ENCODE measurements around the gene DIDO1.

DIDO1 gene

GRCh38 chr20:62898093-62898964 lies 28.0 kb downstream of the DIDO1 start:
- no peak for TF ChIP-seq ZNF274 (IDR thresholded peaks at IDR 0.05; ENCODE audit: low read depth, low read length)
- no peak overlapping the region for H3K4me3 ChIP-seq (ENCODE audit: low read length)

GRCh38 chr20:62897666-62898065 lies 28.6 kb downstream of the DIDO1 start:
- no peak for TF ChIP-seq ZNF274 (IDR thresholded peaks at IDR 0.05; ENCODE audit: low read depth, low read length)
- no peak overlapping the region for H3K4me3 ChIP-seq (ENCODE audit: low read length)

GRCh38 chr20:62896526-62896925 lies 29.8 kb downstream of the DIDO1 start:
- H3K4me3 ChIP-seq (ENCODE audit: low read length): no peak overlapping the region
- no peak for TF ChIP-seq ZNF274 (IDR thresholded peaks at IDR 0.05; ENCODE audit: low read depth, low read length)

- H3K4me3 ChIP-seq (ENCODE audit: low read length): no peak overlapping the region
- no peak for TF ChIP-seq ZNF274 (IDR thresholded peaks at IDR 0.05; ENCODE audit: low read depth, low read length)
Observed at GRCh38 chr20:62895539-62895938, 30.8 kb downstream of the DIDO1 start.

- TF ChIP-seq ZNF274 (IDR thresholded peaks at IDR 0.05; ENCODE audit: low read depth, low read length): no peak
Observed at GRCh38 chr20:62894261-62894660, 32.0 kb downstream of the DIDO1 start.

GRCh38 chr20:62893700-62894099 lies 32.6 kb downstream of the DIDO1 start:
- H3K4me3 ChIP-seq (ENCODE audit: low read length): no peak overlapping the region
- TF ChIP-seq ZNF274 (IDR thresholded peaks at IDR 0.05; ENCODE audit: low read depth, low read length): no peak

More at GRCh38 chr20:62894261-62894660, 32.0 kb downstream of the DIDO1 start:
- no peak overlapping the region for H3K4me3 ChIP-seq (ENCODE audit: low read length)

- no peak overlapping the region for H3K4me3 ChIP-seq (ENCODE audit: low read length)
- no peak for TF ChIP-seq ZNF274 (IDR thresholded peaks at IDR 0.05; ENCODE audit: low read depth, low read length)
Observed at GRCh38 chr20:62892348-62893304, 33.7 kb downstream of the DIDO1 start.

GRCh38 chr20:62891111-62891510 lies 35.2 kb downstream of the DIDO1 start:
- no peak for TF ChIP-seq ZNF274 (IDR thresholded peaks at IDR 0.05; ENCODE audit: low read depth, low read length)
- no peak overlapping the region for H3K4me3 ChIP-seq (ENCODE audit: low read length)

- no peak overlapping the region for H3K4me3 ChIP-seq (ENCODE audit: low read length)
Observed at GRCh38 chr20:62890444-62890843, 35.9 kb downstream of the DIDO1 start.

GRCh38 chr20:62889871-62890270 lies 36.4 kb downstream of the DIDO1 start:
- H3K4me3 ChIP-seq (ENCODE audit: low read length): no peak overlapping the region
- TF ChIP-seq ZNF274 (IDR thresholded peaks at IDR 0.05; ENCODE audit: low read depth, low read length): no peak

More at GRCh38 chr20:62890444-62890843, 35.9 kb downstream of the DIDO1 start:
- TF ChIP-seq ZNF274 (IDR thresholded peaks at IDR 0.05; ENCODE audit: low read depth, low read length): no peak

- H3K4me3 ChIP-seq (ENCODE audit: low read length): no peak overlapping the region
- TF ChIP-seq ZNF274 (IDR thresholded peaks at IDR 0.05; ENCODE audit: low read depth, low read length): no peak
Observed at GRCh38 chr20:62889411-62889810, 36.9 kb downstream of the DIDO1 start.

- no peak for TF ChIP-seq ZNF274 (IDR thresholded peaks at IDR 0.05; ENCODE audit: low read depth, low read length)
- no peak overlapping the region for H3K4me3 ChIP-seq (ENCODE audit: low read length)
Observed at GRCh38 chr20:62888910-62889309, 37.4 kb downstream of the DIDO1 start.

- TF ChIP-seq ZNF274 (IDR thresholded peaks at IDR 0.05; ENCODE audit: low read depth, low read length): no peak
- no peak overlapping the region for H3K4me3 ChIP-seq (ENCODE audit: low read length)
Observed at GRCh38 chr20:62888406-62888805, 37.9 kb downstream of the DIDO1 start.

- TF ChIP-seq ZNF274 (IDR thresholded peaks at IDR 0.05; ENCODE audit: low read depth, low read length): no peak
- H3K4me3 ChIP-seq (ENCODE audit: low read length): no peak overlapping the region
Observed at GRCh38 chr20:62887860-62888239, 38.5 kb downstream of the DIDO1 start.

Measured in GM08714 (cell line).